Retina (tissue), 1 donor: Measurements from ENCODE around the gene PARD3B.
"Not testable (repeated sequence)": the region's sequence is repeated elsewhere in the genome, so short reads cannot be mapped to it uniquely, and the experiment has no call there.

ENCODE experiments used
- DNase-seq: peaks from one replicate; pipeline ENCODE4 v3.0.0-alpha.2; 2016

The PARD3B gene

GRCh38 chr2:205218816-205219215 is 673.5 kb downstream of the PARD3B start:
- not testable (repeated sequence) for DNase-seq

- no peak for DNase-seq
These were observed 675.3 kb downstream of the PARD3B start for GRCh38 chr2:205220559-205220958.

DNA sequence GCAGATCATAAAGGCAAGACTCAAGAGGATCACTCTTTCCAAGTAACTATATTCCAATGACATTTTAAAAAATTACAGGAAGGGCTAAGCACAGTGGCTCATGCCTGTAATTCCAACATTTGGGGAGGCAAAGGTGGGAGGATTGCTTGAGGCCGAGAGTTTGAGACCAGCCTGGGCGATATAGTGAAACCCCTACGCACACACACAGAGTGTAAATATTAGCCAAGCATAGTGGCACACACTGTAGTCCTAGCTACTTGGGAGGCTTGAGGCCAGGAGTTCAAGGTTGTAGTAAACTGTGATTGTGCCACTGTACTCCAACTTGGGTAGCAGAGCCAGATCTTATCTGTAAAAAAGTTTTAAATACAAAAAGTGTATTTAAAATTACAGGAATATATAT is 686.8 kb downstream of the PARD3B start:
- no peak for DNase-seq

GRCh38 chr2:205235434-205235833 is 690.2 kb downstream of the PARD3B start:
- DNase-seq: no peak

GRCh38 chr2:205237524-205237923 is 692.2 kb downstream of the PARD3B start:
- no peak for DNase-seq

- DNase-seq: no peak
These were observed 699.7 kb downstream of the PARD3B start for GRCh38 chr2:205245001-205245400.

DNA sequence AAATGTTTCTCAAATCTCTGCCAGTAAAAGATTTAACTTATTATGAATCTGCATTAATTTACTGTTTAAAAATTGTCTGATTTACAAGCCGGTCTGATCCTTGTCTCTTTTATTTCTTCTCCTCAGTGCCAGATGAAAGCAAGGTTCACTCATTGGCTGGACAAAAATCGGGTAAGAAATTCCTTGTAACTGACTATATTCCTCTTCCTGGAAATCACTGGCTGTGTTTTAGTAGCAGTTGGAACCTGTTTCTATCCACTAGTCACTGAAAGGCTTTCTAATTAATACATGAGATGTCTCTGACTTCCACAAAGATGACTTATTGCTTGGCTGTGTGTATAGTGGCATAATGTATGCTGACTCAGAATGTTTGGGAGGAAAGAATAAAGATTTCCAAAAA is 700.4 kb downstream of the PARD3B start:
- no peak for DNase-seq

DNA sequence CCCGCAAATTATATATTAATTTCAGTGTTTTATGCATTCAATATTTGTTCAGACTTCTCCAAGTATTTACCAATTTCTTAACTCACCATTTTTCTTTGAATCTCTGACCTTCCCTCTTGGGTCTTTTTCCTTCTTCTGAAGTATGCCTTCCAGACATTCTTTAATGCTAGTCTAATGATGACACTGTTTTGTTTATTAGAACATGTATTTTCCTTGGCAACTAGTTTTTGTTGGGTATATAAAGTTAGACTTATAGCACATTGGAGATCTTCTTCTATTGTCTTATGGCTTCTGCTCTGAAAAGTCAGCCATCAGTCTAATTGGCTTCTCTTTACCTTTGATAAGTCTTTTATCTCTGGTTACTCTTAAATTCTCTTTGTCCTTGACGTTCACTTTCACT is 713.8 kb downstream of the PARD3B start:
- no peak for DNase-seq

GRCh38 chr2:205261516-205262020 is 716.3 kb downstream of the PARD3B start:
- no peak for DNase-seq

DNA sequence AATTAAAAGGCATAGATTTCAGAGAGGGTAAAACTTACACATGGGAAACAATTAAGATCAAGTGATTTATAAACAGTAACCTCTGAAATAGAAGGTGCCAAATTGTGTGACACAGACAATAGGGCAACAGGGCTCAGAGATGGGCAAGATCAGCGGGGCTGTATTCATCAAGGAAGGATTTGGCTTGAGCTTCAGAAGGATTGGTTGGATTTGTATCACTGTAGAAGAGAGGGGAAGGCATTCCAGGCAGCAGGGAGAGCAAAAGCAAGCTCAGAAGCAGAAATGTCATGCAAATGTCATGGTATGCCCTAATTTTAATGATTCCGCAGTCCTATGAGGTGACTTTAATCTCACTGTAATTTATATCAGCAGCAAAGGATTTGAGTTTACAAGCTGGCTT is 722.0 kb downstream of the PARD3B start:
- DNase-seq: no peak

- DNase-seq: no peak
These were observed 725.4 kb downstream of the PARD3B start for GRCh38 chr2:205270689-205271088.

- peak; percentile 11 for DNase-seq
These were observed 727.9 kb downstream of the PARD3B start for GRCh38 chr2:205273148-205273547.

DNA sequence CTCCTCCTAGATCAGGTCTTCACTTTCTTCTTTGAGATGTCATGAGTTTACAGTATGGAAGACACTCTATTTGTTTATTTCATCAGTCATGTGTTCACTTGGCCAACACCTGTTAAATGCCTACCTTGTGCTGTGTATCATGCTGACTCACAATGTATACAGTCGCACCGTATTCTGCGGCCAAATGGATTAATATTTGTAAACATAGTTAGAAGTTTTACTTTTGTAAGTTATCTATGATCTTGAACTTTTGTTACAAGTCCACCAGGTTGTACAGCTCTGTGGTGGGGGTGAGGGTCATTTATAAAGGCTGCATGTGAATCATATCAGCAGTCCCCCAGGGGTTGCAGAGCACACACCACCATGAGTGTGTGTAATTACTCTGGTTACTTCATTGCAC is 728.4 kb downstream of the PARD3B start:
- DNase-seq: no peak

DNA sequence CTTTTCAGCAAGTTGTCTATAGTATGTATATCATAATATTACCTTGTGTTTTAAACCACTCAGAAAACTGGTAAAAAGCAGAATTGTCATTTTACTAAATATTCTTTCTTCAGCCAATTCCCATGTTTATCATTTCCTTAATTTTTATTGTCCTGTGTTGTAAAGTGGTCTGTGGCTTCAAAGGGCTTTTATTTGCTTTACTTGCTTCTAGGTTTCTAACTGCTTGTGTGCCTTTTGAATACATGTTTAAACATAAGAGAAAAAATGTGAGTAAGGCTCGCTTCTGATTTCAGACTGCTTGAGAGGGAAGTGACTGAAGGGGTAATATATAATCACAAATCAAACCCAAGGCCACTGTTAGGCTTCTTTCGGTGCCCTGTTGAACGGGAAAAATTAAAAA is 729.5 kb downstream of the PARD3B start:
- DNase-seq: no peak

GRCh38 chr2:205276116-205276777 is 731.0 kb downstream of the PARD3B start:
- DNase-seq: no peak

- DNase-seq: no peak
These were observed 735.4 kb downstream of the PARD3B start for GRCh38 chr2:205280596-205281236.

DNA sequence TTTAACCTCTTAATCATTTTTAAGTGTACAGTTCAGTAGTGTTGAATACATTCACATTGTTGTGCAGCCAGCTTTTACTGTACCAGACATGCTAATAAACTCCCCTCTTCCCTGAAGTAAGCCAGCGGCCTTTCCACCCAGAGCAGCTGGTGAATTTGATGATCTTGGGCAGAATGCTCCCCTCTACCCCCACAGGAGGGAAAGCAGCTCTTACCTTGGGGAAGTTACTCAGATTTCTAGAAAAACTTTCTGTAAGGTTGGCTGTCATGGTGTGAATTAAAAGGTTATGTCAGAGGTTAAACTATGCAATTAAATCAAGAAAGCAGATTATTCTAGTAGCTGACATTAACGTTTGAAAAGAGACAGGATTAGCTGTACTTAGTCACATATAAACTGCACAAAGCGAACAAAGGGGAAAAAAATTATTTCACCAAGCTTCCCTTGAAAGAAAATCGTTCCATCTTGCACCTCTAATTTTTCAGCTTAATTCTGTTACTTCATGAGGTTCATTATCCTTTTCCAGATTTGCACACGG is 738.5 kb downstream of the PARD3B start:
- DNase-seq: peak; percentile 51

DNA sequence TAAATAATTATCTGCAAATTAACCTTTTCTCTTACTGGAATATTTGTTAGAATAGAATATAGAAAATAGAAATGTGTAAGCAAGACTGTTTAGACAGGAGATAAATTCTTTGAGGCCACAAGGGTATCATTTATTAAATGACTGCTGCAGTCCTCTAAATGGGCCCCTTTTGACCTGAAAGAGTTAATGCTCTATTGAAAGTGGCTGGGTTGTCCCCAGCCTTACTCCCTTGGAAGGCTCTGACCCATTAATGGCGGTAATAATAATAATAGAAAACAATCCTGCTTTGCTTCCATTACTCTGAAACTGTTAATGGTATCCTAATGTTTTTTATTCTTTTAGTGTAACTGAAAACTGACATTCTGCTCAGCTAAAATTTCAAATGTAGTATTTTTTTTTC is 739.1 kb downstream of the PARD3B start:
- DNase-seq: no peak

DNA sequence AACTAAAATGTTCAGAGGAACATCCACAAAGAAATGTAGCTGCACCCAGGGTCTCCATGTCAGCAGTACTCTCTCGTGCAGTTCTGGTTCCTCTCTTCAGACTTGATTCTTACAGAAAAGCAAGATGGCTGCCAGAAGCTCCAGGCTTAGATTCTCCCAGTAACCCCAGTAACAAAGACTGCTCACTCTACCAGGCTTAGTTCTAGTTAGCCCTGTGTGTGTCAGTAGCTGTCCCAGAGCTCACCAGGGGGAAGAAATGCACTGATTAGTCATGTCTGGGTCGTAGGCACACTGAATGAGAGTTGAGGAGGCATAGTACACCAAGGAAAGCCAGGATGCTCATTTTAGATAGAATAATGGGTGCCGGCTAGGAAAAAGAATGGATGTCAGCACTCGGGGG is 742.0 kb downstream of the PARD3B start:
- DNase-seq: no peak

GRCh38 chr2:205288686-205289085 is 743.4 kb downstream of the PARD3B start:
- DNase-seq: no peak

DNA sequence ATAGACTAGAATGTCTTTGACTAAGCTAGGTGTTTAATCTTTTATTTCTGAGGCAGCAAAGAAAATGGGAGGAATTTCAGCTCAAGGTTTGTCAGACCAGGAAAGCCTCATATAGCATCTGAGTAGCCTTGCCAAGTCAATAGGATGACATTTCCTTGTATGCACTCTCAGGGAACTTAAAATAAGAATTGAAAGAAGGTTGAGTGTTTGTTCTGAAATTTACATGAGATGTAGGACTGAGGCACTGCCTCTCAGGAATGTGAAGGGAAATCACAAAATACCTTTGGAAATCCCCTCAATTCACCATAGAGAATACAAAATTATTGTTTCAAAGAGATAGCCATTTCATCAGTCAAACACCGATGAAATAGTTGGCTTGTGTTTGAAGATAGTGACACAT is 745.0 kb downstream of the PARD3B start:
- no peak for DNase-seq

DNA sequence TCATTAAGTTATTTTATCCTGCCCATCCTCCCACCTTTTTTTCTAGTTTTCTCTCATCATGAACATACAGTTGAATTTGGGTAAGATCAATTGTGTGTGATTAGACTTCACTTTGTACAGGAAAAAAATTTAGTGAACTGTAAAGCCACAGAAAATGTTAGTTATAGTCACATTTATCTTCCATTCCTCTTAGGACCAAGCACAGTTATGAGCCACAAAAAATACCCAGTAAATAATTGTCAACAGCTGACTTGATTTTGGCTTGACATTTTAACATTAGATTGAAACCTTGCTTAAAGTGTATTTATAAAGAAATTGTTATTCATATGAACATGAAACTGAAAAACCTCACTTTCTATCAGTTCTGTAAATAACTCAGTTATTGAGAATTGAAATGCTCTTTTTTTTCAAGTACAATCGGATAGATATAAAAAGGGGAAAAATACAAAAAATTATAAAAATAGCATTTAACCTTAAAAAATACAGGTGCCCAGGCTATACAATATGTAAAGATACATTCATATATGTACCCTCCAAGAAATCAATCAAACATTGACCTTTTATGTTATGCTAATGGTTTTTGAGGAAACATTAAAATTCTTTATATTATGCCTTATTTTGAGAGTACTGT is 747.5 kb downstream of the PARD3B start:
- no peak for DNase-seq

DNA sequence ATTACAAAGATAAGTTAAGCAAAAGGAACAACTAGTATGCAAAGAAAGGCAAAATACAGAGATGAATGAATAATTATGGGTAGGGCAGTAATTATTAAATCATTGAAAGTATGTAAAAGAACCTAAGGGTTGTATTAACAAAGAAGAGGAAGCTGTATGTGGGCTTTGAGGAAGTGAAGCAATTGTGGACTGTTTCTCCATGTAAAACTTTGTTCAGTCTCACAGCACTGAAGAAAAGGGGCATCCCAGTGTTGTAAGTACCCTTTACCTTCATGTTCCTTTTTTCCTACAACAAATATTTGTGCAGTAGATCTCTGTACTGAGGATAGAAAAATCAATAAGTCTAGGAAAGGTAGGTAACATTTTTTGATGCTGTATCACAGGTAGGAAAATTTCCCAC is 748.3 kb downstream of the PARD3B start:
- DNase-seq: no peak

GRCh38 chr2:205296959-205297358 is 751.7 kb downstream of the PARD3B start:
- DNase-seq: no peak
